DND-41 (cell line): ENCODE data around the gene GGTA1.

ENCODE experiments used
- ATAC-seq: fragments of 200-7000 bp; cut with Tn5 transposase; 3 replicates; pipeline ENCODE4 v1.9.1; 2021; ENCODE audit warnings: low read depth; ENCODE audit not compliant: insufficient read depth
- DNase-seq: peaks from one replicate; pipeline ENCODE4 v3.0.0-alpha.2; 2020
- H2AFZ ChIP-seq: 2 replicates; pipeline ENCODE4 v1.6.0; 2012; ENCODE audit warnings: low read depth, low read length
- H3K27ac ChIP-seq: 2 replicates; pipeline ENCODE4 v1.5.1; 2012; ENCODE audit warnings: low read length, inconsistent platforms
- H3K27me3 ChIP-seq: fragments of 200-600 bp; sonication (generic); 2 replicates; pipeline ENCODE4 v1.6.0; 2012; ENCODE audit warnings: low read length, mild to moderate bottlenecking, inconsistent platforms; ENCODE audit not compliant: insufficient read depth, poor library complexity
- H3K36me3 ChIP-seq: 2 replicates; pipeline ENCODE4 v1.5.1; 2012; ENCODE audit warnings: low read length, inconsistent platforms; ENCODE audit not compliant: insufficient read depth
- H3K4me1 ChIP-seq: 2 replicates; pipeline ENCODE4 v1.5.1; 2012; ENCODE audit warnings: mild to moderate bottlenecking, low read length; ENCODE audit not compliant: insufficient read depth
- H3K4me2 ChIP-seq: 2 replicates; pipeline ENCODE4 v1.6.0; 2012; ENCODE audit warnings: mild to moderate bottlenecking, moderate library complexity, low read length, inconsistent platforms; ENCODE audit not compliant: insufficient read depth
- H3K4me3 ChIP-seq, 2 experiments: fragments of 200-600 bp in 1 of 2; shearing (Covaris generic) in 1 of 2; 2 replicates each; pipeline ENCODE4 v1.5.1; 2012 to 2016; ENCODE audit warnings: inconsistent platforms in 2 of 2, low read length in 2 of 2, mild to moderate bottlenecking in 2 of 2, low read depth in 1 of 2, moderate library complexity in 1 of 2
- H3K79me2 ChIP-seq: 2 replicates; pipeline ENCODE4 v1.6.0; 2012; ENCODE audit warnings: low read length, inconsistent platforms; ENCODE audit not compliant: insufficient read depth
- H3K9ac ChIP-seq: 2 replicates; pipeline ENCODE4 v1.6.0; 2012; ENCODE audit warnings: low read depth, mild to moderate bottlenecking, inconsistent platforms, low read length, moderate library complexity
- H3K9me3 ChIP-seq: 2 replicates; pipeline ENCODE4 v1.5.1; 2012; ENCODE audit warnings: low read length, moderate library complexity, mild to moderate bottlenecking, inconsistent platforms; ENCODE audit not compliant: insufficient read depth, severe bottlenecking
- H4K20me1 ChIP-seq: 2 replicates; pipeline ENCODE4 v1.6.0; 2012; ENCODE audit warnings: low read length; ENCODE audit not compliant: insufficient read depth
- CTCF ChIP-seq: IDR thresholded peaks from 2 replicates; pipeline ENCODE4 v1.5.1; 2012; ENCODE audit warnings: borderline replicate concordance, low read length, moderate library complexity, mild to moderate bottlenecking; ENCODE audit not compliant: poor library complexity, severe bottlenecking; ENCODE audit errors: extremely low read depth
- EZH2 ChIP-seq: IDR thresholded peaks from 3 replicates; pipeline ENCODE4 v1.6.1; 2012; ENCODE audit warnings: borderline replicate concordance, low read depth, mild to moderate bottlenecking, moderate library complexity, low read length, inconsistent platforms; ENCODE audit not compliant: severe bottlenecking

The GGTA1 gene

GRCh38 chr9:121545150-121545874 lies 45.7 kb upstream of the GGTA1 start:
- Histone ChIP-seq H4K20me1 (no peaks in the 10 kb centered on the region), H3K4me3 (no peak overlapping the region), H2AFZ (no peak overlapping the region), H3K9ac (no peak overlapping the region), H3K9me3 (no peaks in the 10 kb centered on the region), H3K36me3 (no peaks in the 10 kb centered on the region), H3K4me2 (no peak overlapping the region), H3K27ac (no peak overlapping the region), H3K27me3 (no peaks in the 10 kb centered on the region), H3K4me1 (peaks cover 4% of the 10 kb centered on the region; the same call in 1 of the 2 replicates), H3K79me2 (no peaks in the 10 kb centered on the region)
- no peak for DNase-seq
- ATAC-seq: no peak
- TF ChIP-seq CTCF (no peak), EZH2 (no peak)

GRCh38 chr9:121542025-121542424 lies 42.4 kb upstream of the GGTA1 start:
- Histone ChIP-seq H3K9ac (no peak overlapping the region), H3K4me2 (no peak overlapping the region), H3K27me3 (no peaks in the 10 kb centered on the region), H3K9me3 (no peaks in the 10 kb centered on the region), H4K20me1 (no peaks in the 10 kb centered on the region), H3K79me2 (no peaks in the 10 kb centered on the region), H3K27ac (no peak overlapping the region), H3K4me3 (no peak overlapping the region), H3K36me3 (no peaks in the 10 kb centered on the region), H2AFZ (no peak overlapping the region), H3K4me1 (peaks cover 4% of the 10 kb centered on the region; the same call in 1 of the 2 replicates)
- ATAC-seq: no peak
- no peak for DNase-seq
- TF ChIP-seq CTCF (no peak), EZH2 (no peak)

- H3K9ac ChIP-seq: no peak overlapping the region
- no peaks in the 10 kb centered on the region for H3K79me2 ChIP-seq
- no peak overlapping the region for H3K4me3 ChIP-seq
- H3K27me3 ChIP-seq: no peaks in the 10 kb centered on the region
- no peaks in the 10 kb centered on the region for H3K36me3 ChIP-seq
- no peak overlapping the region for H3K4me2 ChIP-seq
- H2AFZ ChIP-seq: no peak overlapping the region
- TF ChIP-seq CTCF (no peak), EZH2 (no peak)
- H4K20me1 ChIP-seq: no peaks in the 10 kb centered on the region
- ATAC-seq (no peak), DNase-seq (no peak)
- H3K27ac ChIP-seq: no peak overlapping the region
- H3K4me1 ChIP-seq: peaks cover 4% of the 10 kb centered on the region; the same call in 1 of the 2 replicates
- H3K9me3 ChIP-seq: no peaks in the 10 kb centered on the region
These were observed 41.6 kb upstream of the GGTA1 start for GRCh38 chr9:121541256-121541655.
